ENCODE data around the gene RNF149. TPM values are rescaled to one million over a fixed set of nuclear protein-coding genes. Genes with fewer than 3 reads are reported as not detected.
A peak's percentile ranks its signal among the peaks of the same experiment; 100 is the strongest.
"Not testable (repeated sequence)": the region's sequence is repeated elsewhere in the genome, so short reads cannot be mapped to it uniquely, and the experiment has no call there.

RNF149 gene
- total RNA-seq, 1 donor from 2014 or later = 48.3 TPM

DNA sequence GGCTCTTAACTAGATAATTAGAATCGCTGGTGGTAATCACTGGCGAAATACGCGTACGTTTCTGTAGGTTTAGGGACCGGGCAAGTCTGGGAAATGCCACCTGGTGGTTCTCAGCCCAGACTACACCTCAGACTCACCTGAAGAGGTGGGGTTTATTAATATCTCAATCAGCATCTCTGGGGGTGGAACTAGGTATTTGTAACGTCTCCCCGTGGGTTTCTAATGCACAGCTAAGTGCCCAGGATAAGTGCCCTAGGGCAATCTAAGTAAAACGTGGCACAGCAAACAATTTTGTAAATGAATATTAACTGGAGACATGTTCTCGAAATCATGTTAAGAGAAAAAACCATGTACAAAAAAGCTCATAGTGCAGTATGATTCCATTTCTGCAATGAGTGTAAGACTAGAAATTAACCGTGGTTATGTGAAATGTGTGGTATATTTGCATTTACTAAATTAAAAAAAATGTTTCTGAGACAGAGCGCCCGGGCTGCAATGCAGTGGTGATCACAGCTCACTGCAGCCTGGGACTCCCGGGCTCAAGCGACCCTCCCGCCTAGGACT lies 56.6 kb downstream of the RNF149 start:
- CTCF ChIA-PET = interaction anchor here (0.9 to 1.7 kb wide), 4 partner anchors 12 to 239 kb away, joined by 4 to 6 read pairs (median 4); no protein-coding TSS in a partner anchor
- POLR2A ChIA-PET = interaction anchor here (0.7 to 2.5 kb wide), 9 partner anchors 12 to 671 kb away, joined by 3 to 16 read pairs (median 5); partner anchors contain the start of genes RNF149 and RPL31

DNA sequence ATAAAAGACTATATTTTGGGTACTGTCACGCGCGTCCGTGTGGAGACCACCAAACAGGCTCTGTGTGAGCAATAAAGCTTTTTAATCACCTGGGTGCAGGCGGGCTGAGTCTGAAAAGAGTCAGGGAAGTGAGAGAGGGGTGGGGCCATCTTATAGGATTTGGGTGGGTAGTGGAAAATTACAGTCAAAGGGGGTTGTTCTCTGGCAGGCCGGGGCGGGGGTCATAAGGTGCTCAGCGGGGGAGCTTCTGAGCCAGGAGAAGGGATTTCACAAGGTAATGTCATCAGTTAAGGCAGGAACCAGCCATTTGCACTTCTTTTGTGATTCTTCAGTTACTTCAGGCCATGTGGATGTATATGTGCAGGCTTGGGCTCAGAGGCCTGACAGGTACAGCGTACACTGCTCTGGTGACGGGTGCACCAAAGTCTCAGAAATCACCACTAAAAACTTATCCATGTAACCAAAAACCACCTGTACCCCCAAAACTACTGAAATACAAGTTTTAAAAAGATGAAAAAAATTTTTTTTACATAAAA lies 57.2 kb downstream of the RNF149 start:
- not testable (repeated sequence) for ATAC-seq (ENCODE audit: low read depth)
- peak overlapping the region; percentile 28 for H3K4me3 Mint-ChIP-seq

More for the DNA sequence above, 56.6 kb downstream of the RNF149 start:
- intact Hi-C loops (cut with micrococcal nuclease) = loop anchor here (1.0 to 5.0 kb wide), 11 partner anchors 28 to 1915 kb away; partner anchors contain the start of genes EIF5B, RPL31, TBC1D8 and TXNDC9
- ATAC-seq (ENCODE audit: low read depth) (peak; percentile 35), DNase-seq (no peak)
- Mint-ChIP-seq H3K4me1 (peaks cover 41% of the 10 kb centered on the region), H3K36me3 (ENCODE audit: low read depth) (peaks cover 20% of the 10 kb centered on the region), H3K27ac (peak overlapping the region; percentile 94), H3K9me3 (no peaks in the 10 kb centered on the region), H3K27me3 (no peaks in the 10 kb centered on the region), H3K4me3 (peak overlapping the region; percentile 91)
- TF ChIP-seq, protein P1, sequence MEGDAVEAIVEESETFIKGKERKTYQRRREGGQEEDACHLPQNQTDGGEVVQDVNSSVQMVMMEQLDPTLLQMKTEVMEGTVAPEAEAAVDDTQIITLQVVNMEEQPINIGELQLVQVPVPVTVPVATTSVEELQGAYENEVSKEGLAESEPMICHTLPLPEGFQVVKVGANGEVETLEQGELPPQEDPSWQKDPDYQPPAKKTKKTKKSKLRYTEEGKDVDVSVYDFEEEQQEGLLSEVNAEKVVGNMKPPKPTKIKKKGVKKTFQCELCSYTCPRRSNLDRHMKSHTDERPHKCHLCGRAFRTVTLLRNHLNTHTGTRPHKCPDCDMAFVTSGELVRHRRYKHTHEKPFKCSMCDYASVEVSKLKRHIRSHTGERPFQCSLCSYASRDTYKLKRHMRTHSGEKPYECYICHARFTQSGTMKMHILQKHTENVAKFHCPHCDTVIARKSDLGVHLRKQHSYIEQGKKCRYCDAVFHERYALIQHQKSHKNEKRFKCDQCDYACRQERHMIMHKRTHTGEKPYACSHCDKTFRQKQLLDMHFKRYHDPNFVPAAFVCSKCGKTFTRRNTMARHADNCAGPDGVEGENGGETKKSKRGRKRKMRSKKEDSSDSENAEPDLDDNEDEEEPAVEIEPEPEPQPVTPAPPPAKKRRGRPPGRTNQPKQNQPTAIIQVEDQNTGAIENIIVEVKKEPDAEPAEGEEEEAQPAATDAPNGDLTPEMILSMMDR (IDR thresholded peaks at IDR 0.05) = no peak

DNA sequence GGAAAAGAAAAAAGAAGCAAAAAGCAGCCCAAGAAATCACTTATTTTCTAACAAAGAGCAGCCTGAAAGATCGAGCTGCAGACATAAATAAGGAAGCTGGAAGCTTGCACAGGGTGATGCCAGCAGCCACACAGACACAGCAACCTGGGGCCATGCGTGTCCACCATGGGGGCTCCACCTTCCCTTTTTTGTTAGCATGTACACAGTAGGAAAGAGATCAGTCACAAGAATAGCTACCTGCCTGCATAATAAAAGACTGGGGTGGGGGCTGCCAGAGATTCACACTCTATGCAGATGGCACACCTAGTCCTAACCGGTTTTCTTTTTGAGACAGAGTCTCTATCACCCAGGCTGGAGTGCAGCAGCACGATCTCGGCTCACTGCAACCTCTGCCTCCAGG lies 58.7 kb downstream of the RNF149 start:
- H3K9me3 Mint-ChIP-seq = no peaks in the 10 kb centered on the region
- ATAC-seq (ENCODE audit: low read depth) = no peak
- no peaks in the 10 kb centered on the region for H3K27me3 Mint-ChIP-seq
- peaks cover 11% of the 10 kb centered on the region for H3K36me3 Mint-ChIP-seq (ENCODE audit: low read depth)
- intact Hi-C loops (cut with micrococcal nuclease) = loop anchor here (5.0 kb wide), 2 partner anchors 152 to 853 kb away; no protein-coding TSS in a partner anchor
- CTCF ChIA-PET = no interaction called here
- TF ChIP-seq, protein P1 (IDR thresholded peaks at IDR 0.05) = no peak
- POLR2A ChIA-PET = no interaction called here
- no peak overlapping the region for H3K4me3 Mint-ChIP-seq
- DNase-seq = no peak
- no peak overlapping the region for H3K27ac Mint-ChIP-seq
- peaks cover 29% of the 10 kb centered on the region for H3K4me1 Mint-ChIP-seq

More for the DNA sequence above, 57.2 kb downstream of the RNF149 start:
- not testable (repeated sequence) for H3K27ac Mint-ChIP-seq, H3K27me3 Mint-ChIP-seq, DNase-seq, H3K9me3 Mint-ChIP-seq
- intact Hi-C loops (cut with micrococcal nuclease) = loop anchor here (5.0 kb wide), 2 partner anchors 151 to 854 kb away; no protein-coding TSS in a partner anchor
- ChIA-PET POLR2A (interaction anchor here (0.9 to 2.5 kb wide), 5 partner anchors 57 to 671 kb away, joined by 3 to 16 read pairs (median 11); partner anchors contain the start of genes RNF149 and RPL31), CTCF (interaction anchor here (1.3 to 1.7 kb wide), 2 partner anchors 55 to 239 kb away, joined by 4 to 6 read pairs; no protein-coding TSS in a partner anchor)
- Mint-ChIP-seq H3K36me3 (ENCODE audit: low read depth) (peaks cover 18% of the 10 kb centered on the region), H3K4me1 (peaks cover 40% of the 10 kb centered on the region)

DNA sequence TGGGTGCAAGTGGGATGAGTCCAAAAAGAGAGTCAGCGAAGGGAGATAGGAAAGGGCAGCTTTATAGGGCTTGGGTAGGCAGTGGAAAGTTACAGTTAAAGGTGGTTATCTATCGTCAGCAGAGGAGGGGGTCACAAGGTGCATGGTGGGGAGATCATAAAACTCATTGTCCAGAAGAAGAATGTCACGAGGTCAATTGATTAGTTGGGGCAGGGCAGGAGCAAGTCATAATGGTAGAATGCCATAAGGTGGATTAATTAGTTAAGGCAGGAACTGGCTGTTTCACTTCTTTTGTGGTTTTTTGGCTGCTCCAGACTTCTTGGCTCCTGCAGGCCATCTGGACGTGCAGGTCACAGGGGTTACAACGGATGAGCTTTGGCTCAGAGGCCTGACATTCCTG lies 59.7 kb downstream of the RNF149 start:
- DNase-seq; intact Hi-C loops (cut with micrococcal nuclease); CTCF ChIA-PET; H3K27ac Mint-ChIP-seq; H3K4me3 Mint-ChIP-seq; H3K36me3 Mint-ChIP-seq (ENCODE audit: low read depth); H3K9me3 Mint-ChIP-seq; ATAC-seq (ENCODE audit: low read depth); H3K27me3 Mint-ChIP-seq: not testable (repeated sequence)
- H3K4me1 Mint-ChIP-seq = peaks cover 18% of the 10 kb centered on the region
- POLR2A ChIA-PET = interaction anchor here (0.6 kb wide), 1 partner anchor 26 kb away, joined by 3 read pairs; no protein-coding TSS in a partner anchor

DNA sequence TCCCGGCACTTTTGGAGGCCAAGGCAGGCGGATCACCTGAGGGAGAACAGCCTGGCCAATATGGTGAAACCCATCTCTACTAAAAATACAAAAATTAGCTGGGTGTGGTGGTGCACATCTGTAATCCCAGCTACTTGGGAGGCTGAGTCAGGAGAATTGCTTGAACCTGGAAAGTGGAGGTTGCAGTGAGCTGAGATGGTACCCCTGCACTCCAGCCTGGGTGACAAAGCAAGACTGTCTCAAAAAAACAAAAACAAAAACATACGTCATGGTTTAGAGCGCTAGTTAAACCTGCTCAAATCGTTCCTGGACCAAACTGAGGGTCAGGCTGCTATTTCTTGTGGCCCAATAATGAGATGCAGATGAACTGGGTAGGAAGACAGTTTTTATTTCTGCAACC lies 63.0 kb downstream of the RNF149 start:
- CTCF ChIA-PET; intact Hi-C loops (cut with micrococcal nuclease); POLR2A ChIA-PET; DNase-seq; H3K27me3 Mint-ChIP-seq; H3K4me1 Mint-ChIP-seq; H3K36me3 Mint-ChIP-seq (ENCODE audit: low read depth); ATAC-seq (ENCODE audit: low read depth); H3K9me3 Mint-ChIP-seq; H3K27ac Mint-ChIP-seq; H3K4me3 Mint-ChIP-seq: not testable (repeated sequence)

DNA sequence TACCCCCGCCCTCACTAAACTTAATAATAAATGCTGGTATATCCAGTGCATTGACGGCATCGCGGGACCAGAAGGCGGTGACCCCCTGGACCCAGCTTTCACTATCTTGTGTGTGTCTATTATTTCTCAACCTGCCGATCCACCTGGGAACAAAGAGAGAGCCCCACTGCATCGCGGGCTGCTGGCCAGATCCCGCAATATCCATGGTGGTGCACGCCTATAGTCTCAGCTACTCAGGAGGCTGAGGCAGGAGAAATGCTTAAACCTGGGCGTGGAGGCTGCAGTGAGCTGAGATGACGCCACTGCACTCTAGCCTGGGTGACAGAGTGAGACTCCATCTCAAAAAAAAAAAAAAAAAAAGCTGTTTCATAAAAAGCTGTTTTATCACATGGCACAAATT lies 63.6 kb downstream of the RNF149 start:
- H3K27ac Mint-ChIP-seq; H3K4me1 Mint-ChIP-seq; intact Hi-C loops (cut with micrococcal nuclease); H3K36me3 Mint-ChIP-seq (ENCODE audit: low read depth); H3K4me3 Mint-ChIP-seq; H3K9me3 Mint-ChIP-seq; DNase-seq; CTCF ChIA-PET; ATAC-seq (ENCODE audit: low read depth); H3K27me3 Mint-ChIP-seq; POLR2A ChIA-PET: not testable (repeated sequence)

DNA sequence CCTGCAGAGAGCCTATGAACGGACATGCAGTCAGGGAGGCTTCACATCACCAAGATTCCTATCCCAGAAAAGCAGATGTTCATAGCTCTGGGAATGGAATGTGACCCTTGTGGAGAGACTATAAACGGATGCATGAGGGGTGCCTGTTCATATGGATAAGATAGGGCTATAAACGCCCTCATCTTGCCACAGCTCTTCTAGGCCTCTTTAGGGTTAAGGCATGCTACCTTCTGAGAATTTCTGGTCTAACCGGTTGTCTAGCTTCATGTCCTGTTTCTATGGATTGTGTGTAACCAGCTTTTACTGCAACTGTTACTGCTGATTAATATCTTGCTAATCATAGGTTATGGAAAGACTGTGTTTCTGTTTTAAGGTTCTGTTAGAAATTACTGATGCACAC lies 64.1 kb downstream of the RNF149 start:
- CTCF ChIA-PET; ATAC-seq (ENCODE audit: low read depth); POLR2A ChIA-PET; intact Hi-C loops (cut with micrococcal nuclease); H3K9me3 Mint-ChIP-seq; H3K27ac Mint-ChIP-seq; DNase-seq; H3K27me3 Mint-ChIP-seq; H3K4me1 Mint-ChIP-seq; H3K4me3 Mint-ChIP-seq; H3K36me3 Mint-ChIP-seq (ENCODE audit: low read depth): not testable (repeated sequence)

All from activated B cell treated with CpG ODN at 0.5 μM for 24 hours (primary cell).